ENCODE data around the gene PDE4D.

PDE4D gene

GRCh38 chr5:59187857-59188256, 705.7 kb downstream of the PDE4D start:
- DNase-seq: no peak

DNA sequence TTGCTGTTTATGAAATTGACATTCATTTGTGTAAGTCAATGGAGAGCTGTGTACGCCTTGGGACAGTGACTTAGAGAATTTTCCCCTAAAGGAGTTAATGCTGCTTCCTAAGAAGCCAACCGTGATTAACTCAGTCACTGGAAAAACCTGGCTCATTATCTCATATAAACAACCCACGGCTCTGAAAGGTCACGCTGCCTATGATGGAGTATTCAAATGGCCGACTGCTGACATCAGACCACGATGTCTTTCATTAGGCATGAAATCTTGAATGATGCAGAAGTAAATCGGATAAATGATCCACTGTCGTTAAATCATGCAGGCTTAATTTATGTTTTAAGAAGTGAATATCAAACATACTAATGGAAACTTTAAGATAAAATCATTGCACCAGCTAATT, 706.9 kb downstream of the PDE4D start:
- DNase-seq: no peak

DNA sequence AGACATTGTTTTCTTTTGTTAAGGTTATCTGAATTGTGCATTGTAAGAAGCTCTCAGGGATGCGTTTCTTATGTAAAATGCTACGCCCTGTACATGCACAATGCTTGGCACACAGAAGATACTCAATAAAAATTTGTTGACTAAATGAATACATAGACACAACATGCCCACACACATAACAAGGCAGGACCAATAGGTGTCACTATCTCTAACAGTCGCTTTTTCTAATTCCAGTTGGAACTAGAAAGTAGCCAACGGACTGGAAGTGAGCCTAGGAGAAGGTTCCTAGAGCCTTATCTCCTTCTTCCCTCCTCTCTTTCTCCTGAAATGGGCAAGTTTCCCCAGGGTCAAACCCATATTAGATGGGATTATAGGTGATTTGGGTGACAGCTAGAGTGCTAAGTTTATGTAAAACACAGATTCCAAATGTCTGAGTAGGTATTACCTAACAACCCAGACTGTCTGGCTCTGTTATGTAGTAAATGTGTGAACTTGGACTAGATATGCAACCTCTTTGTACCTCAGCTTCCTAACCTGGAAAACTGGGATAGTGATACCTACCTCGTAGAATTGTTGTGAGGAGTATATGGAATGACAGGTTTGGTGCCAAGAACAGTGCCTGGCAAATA, 707.7 kb downstream of the PDE4D start:
- no peak for DNase-seq

DNA sequence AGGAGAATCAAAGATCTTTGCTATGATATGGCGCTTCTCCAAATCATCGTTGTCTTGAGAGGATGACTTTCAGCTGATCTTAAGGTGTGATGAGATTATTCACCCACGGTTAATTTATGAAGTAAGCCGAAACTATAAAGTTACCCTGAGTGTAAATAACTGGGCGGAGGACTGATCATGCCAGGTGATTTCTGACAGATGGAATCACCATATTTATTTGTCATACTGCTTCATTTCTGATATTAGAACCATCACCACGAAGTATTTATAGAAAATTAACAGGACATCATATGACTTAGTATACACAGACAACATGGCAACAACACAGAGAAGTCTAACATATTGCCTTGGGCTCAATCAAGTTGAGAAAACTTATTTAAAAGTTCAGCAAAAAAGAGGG, 708.8 kb downstream of the PDE4D start:
- DNase-seq: no peak

GRCh38 chr5:59182760-59183159, 710.8 kb downstream of the PDE4D start:
- no peak for DNase-seq

- DNase-seq: no peak
Observed at GRCh38 chr5:59180515-59180914, 713.0 kb downstream of the PDE4D start.

DNA sequence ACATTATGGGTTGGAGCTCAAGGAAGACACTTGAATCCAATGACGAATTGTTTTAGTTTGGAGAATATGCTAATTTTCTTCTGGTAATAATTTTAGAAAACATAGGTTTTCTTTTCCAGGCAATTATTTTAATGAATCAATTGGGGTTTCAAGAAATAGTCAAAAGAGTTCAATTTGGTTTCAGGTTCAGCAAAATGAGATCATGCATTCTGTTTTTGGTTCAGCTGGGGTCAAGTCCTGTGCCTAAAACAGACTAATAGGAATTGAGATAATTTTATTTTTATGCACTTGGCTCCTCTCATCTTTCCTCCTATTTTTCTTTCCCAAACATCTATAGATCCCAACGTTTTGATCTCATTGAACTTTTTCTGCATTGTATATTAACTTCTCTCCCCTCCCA, 713.8 kb downstream of the PDE4D start:
- DNase-seq: no peak

GRCh38 chr5:59178482-59178881, 715.0 kb downstream of the PDE4D start:
- no peak for DNase-seq

DNA sequence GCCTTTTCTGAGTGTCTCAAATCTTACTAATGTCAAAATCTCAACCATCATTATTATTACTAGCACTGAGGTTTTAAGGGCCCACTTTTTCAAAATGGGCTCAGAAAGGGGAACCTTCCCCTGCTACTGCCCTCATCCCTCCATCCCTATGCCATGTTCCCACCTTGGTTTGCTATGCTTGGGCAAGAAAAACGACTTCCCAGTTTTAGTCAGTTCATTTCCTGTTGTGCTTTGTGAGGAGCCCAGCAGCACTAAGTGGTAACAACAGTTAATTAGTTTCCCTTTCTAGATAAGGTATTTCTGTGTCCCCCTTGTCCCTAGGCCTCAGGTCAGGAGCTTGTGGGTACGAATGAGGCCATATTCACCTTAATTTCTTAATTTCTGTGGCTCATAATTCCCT, 715.5 kb downstream of the PDE4D start:
- DNase-seq: no peak

- DNase-seq: no peak
Observed at GRCh38 chr5:59177644-59178043, 715.9 kb downstream of the PDE4D start.

GRCh38 chr5:59174248-59174844, 719.2 kb downstream of the PDE4D start:
- peak; percentile 44 for DNase-seq

- no peak for DNase-seq
Observed at GRCh38 chr5:59173578-59173977, 719.9 kb downstream of the PDE4D start.

DNA sequence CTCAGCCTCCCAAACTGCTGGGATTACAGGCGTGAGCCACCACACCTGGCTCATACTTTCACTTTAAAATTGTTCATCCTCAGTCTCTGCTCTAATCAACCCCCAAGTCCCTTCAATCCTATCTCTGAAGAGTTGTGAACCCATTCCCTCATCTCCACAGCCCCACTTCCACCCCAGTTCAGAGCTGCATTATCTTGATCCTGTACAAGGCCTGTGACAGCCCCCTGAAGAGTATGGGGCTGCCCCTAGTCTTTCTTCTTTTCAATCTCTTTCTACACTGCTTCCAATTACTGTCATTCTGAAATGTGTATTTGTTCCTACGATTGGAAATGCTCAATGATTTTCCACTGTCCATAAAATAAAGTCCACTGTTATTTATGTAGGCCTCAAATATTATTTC, 722.4 kb downstream of the PDE4D start:
- DNase-seq: no peak

GRCh38 chr5:59169768-59170150, 723.8 kb downstream of the PDE4D start:
- no peak for DNase-seq

GRCh38 chr5:59169081-59169767, 724.3 kb downstream of the PDE4D start:
- DNase-seq: no peak

DNA sequence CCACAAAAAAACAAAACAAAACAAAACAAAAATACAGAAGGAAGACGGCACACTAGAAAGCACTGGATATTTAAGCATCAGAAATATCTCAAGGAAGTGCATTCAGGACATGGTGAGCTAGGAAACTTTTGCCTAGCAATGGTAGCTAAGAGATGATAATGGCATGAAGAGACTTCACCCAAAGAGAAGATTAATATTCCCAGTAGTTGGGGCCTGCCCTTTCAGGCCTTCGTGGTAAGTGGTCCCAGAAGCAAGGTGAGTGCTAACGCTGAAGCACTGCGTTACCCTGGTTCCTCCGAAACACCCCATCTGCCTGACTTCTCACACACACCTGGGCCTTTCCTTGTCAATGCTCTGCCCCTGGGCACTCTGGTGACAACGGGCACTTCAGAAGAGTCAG, 725.5 kb downstream of the PDE4D start:
- no peak for DNase-seq

GRCh38 chr5:59164041-59164830, 729.3 kb downstream of the PDE4D start:
- DNase-seq: no peak

GRCh38 chr5:59161221-59162105, 732.1 kb downstream of the PDE4D start:
- DNase-seq: no peak

DNA sequence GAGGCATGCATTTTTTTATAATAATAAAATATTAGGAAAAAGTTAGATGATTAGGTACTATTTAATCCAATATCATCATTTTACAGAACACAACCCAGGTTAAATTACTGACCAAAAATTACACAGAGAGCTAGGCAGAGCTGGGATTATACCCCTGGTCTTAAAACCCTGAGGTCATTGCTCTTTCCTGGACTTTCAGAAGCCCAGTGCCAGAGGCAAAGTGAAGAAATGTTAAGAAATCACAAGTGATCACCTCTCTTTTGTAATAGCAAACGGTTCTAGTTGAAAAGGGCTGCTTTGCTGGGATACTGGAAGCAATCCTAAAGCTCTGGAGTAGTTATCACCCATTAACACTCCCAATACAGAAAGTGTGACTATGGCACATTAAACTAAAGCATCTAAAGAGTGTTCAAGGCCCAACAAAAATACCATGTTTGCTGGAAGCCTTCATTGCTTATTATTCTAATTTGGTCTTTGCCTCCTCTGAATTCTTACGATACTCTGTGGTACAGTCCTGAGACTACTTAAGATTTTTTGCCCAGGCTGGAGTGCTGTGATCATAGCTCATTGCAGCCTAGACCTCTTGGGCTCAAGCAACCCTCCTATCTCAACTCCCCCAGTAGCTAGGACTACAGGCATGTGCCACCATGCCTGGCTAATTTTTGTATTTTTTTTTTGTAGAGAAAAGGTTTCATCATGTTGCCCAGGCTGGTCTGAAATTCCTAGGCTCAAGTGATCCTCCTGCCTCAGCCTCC, 734.7 kb downstream of the PDE4D start:
- no peak for DNase-seq

- no peak for DNase-seq
Observed at GRCh38 chr5:59158165-59158564, 735.4 kb downstream of the PDE4D start.

- no peak for DNase-seq
Observed at GRCh38 chr5:59157068-59157467, 736.5 kb downstream of the PDE4D start.

DNA sequence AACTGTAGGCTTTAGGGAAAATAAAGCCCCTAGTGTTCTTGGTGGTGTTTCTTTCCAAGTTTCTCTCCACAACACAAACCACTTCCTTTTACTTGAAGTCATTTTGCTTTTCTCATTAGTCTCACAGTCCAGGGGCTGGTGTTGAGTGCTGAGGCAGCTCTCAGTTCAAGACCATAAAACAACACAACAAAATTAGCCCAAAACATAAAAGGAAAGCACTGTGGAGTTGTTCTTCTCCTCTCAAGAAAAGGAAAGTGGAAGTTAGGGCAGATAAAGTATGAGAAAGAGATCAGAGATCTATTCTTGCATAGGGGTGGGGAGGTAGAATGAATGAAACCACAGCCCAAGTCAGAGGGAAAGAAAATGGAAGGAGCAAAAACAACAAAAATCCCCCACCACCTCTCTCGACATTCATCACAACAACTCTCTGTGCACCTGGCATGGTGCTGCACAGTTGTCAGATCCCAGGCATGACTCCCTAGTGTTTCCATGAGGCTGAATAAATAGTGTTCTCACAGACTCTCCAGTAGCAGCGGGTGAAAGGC, 740.8 kb downstream of the PDE4D start:
- no peak for DNase-seq

Measured in COR-L47 (cell line).